Measurements from ENCODE around the gene STBD1.
A peak's percentile ranks its signal among the peaks of the same experiment; 100 is the strongest.
"Not testable (repeated sequence)": the region's sequence is repeated elsewhere in the genome, so short reads cannot be mapped to it uniquely, and the experiment has no call there.

STBD1 gene

GRCh38 chr4:76287811-76288210 is 18.7 kb upstream of the STBD1 start:
- not testable (repeated sequence) for DNase-seq

GRCh38 chr4:76292730-76293129 is 13.8 kb upstream of the STBD1 start:
- DNase-seq = no peak

GRCh38 chr4:76293772-76294171 is 12.8 kb upstream of the STBD1 start:
- DNase-seq = no peak

- DNase-seq = no peak
Observed at GRCh38 chr4:76296286-76296820, 10.2 kb upstream of the STBD1 start.

- DNase-seq = no peak
Observed at GRCh38 chr4:76298227-76298626, 8.3 kb upstream of the STBD1 start.

- DNase-seq = no peak
Observed at GRCh38 chr4:76300012-76300411, 6.5 kb upstream of the STBD1 start.

GRCh38 chr4:76301068-76301774 is 5.3 kb upstream of the STBD1 start:
- DNase-seq = peak; percentile 41

GRCh38 chr4:76301775-76302162 is 4.8 kb upstream of the STBD1 start:
- DNase-seq = no peak

- no peak for DNase-seq
Observed at GRCh38 chr4:76302826-76303438, 3.6 kb upstream of the STBD1 start.

GRCh38 chr4:76305033-76305687 is 1.4 kb upstream of the STBD1 start:
- peak; percentile 17 for DNase-seq

- DNase-seq = no peak
Observed at GRCh38 chr4:76306882-76307659, 538 bp downstream of the STBD1 start.

GRCh38 chr4:76307660-76308014 is 1.1 kb downstream of the STBD1 start:
- DNase-seq = no peak

GRCh38 chr4:76308548-76308947 is 2.0 kb downstream of the STBD1 start:
- DNase-seq = no peak

- no peak for DNase-seq
Observed at GRCh38 chr4:76309939-76310550, 3.5 kb downstream of the STBD1 start.

GRCh38 chr4:76310683-76311082 is 4.2 kb downstream of the STBD1 start:
- DNase-seq = no peak

GRCh38 chr4:76311896-76312331 is 5.4 kb downstream of the STBD1 start:
- no peak for DNase-seq

GRCh38 chr4:76312457-76312856 is 5.9 kb downstream of the STBD1 start:
- DNase-seq = no peak

GRCh38 chr4:76313547-76313946 is 7.0 kb downstream of the STBD1 start:
- DNase-seq = no peak

- DNase-seq = no peak
Observed at GRCh38 chr4:76315267-76315918, 8.9 kb downstream of the STBD1 start.

GRCh38 chr4:76316131-76316530 is 9.6 kb downstream of the STBD1 start:
- DNase-seq = no peak

- DNase-seq = no peak
Observed at GRCh38 chr4:76322236-76322635, 15.7 kb downstream of the STBD1 start.

- no peak for DNase-seq
Observed at GRCh38 chr4:76325072-76325471, 18.5 kb downstream of the STBD1 start.

Data from NK-92 treated with Interleukin-12 subunit alpha and Interleukin-12 subunit beta, amount 100 ng/mL, for 24 hours (cell line).